Right lobe of liver (tissue), 4 donors: ENCODE measurements around the gene UGT1A9.

Experiments used
- POLR2A ChIP-seq: fragments of 450-650 bp; IDR thresholded peaks from one replicate; pipeline ENCODE4 v1.6.1; 2017; ENCODE audit warnings: antibody characterized with exemption, mild to moderate bottlenecking
- TF ChIP-seq, protein P1 (sequence below), 4 donors: fragments of 200-600 bp in 3 of 4; fragments of 450-650 bp in 1 of 4; IDR thresholded peaks; one replicate each; pipeline versions ENCODE4 v1.5.1 to v1.8.0; 2016 to 2022; ENCODE audit warnings: antibody characterized with exemption in 4 of 4, mild to moderate bottlenecking in 2 of 4
- donor health status: DM: no; HTN: no; CAD: no.
- donor health status: DM: no; HTN: no; CAD: no.
- donor health status: DM: no; HTN: yes; CAD: no.

DNA sequence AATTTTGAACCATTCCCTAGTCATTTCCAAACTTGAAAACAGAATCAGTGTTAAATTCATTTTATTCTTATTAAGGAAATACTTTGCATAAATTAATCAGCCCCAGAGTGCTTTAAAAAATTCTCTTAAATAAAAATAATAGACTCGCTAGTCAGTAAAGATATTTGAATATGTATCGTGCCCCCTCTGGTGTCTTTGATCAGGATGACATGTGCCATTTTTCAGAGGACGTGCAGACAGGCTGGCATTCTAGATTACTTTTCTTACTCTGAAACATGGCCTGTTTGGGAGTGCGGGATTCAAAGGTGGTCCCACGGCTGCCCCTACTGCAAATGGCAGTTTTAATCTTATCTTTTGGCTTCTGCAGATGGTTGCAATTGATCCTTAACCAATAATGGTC lies 100.9 kb downstream of the UGT1A9 start:
- TF ChIP-seq, protein P1, sequence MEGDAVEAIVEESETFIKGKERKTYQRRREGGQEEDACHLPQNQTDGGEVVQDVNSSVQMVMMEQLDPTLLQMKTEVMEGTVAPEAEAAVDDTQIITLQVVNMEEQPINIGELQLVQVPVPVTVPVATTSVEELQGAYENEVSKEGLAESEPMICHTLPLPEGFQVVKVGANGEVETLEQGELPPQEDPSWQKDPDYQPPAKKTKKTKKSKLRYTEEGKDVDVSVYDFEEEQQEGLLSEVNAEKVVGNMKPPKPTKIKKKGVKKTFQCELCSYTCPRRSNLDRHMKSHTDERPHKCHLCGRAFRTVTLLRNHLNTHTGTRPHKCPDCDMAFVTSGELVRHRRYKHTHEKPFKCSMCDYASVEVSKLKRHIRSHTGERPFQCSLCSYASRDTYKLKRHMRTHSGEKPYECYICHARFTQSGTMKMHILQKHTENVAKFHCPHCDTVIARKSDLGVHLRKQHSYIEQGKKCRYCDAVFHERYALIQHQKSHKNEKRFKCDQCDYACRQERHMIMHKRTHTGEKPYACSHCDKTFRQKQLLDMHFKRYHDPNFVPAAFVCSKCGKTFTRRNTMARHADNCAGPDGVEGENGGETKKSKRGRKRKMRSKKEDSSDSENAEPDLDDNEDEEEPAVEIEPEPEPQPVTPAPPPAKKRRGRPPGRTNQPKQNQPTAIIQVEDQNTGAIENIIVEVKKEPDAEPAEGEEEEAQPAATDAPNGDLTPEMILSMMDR (IDR thresholded peaks at IDR 0.05) = no peak
- TF ChIP-seq POLR2A = no peak
